ENCODE measurements around the gene PRSS58. TPM values are rescaled to one million over a fixed set of nuclear protein-coding genes. Genes with fewer than 3 reads are reported as not detected.

Gene PRSS58
- total RNA-seq, 4 donors from 2014 or later, result not detected

DNA sequence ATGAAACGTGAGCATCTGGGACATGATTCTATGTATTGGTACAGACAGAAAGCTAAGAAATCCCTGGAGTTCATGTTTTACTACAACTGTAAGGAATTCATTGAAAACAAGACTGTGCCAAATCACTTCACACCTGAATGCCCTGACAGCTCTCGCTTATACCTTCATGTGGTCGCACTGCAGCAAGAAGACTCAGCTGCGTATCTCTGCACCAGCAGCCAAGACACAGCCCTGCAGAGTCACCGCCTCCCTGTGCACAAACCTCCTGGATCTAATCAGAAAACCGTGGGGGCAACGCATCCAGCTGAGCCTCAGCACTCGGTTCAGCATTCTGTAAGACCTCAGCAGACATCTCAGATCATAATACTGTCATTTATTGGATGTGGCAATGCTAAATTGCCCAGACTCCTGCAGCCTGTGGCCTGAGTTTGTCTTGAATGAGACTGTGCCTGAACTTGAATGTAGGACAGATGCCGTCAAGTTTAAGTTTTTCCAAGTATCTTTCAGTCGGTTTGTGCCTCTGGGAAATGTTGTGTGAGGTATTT is 41.5 kb upstream of the PRSS58 start:
- DNase-seq (ENCODE audit: low spot score), result no peak
- no peak for ATAC-seq (ENCODE audit: low FRiP score)

DNA sequence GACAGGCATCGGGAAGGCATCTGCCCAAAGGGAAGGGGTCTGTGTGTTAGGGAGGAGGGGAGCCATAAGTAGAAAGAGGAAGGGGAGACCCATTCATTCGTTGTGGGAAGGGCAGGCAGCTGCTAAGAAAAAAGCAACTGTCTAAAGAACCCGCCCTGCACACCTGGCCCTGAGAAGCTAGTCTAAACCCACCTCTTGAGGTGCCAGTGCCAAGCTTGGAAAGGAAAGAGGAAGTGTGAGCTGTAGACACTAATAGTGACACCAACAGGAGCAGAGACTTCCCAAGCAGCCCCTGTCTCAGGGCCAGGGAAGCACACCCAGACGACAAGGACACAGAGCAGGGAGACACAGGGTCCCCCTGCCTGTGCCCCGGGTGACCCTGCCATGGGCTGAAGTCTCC is 40.8 kb upstream of the PRSS58 start:
- no peak for ATAC-seq (ENCODE audit: low FRiP score)
- TF ChIP-seq, protein P1, sequence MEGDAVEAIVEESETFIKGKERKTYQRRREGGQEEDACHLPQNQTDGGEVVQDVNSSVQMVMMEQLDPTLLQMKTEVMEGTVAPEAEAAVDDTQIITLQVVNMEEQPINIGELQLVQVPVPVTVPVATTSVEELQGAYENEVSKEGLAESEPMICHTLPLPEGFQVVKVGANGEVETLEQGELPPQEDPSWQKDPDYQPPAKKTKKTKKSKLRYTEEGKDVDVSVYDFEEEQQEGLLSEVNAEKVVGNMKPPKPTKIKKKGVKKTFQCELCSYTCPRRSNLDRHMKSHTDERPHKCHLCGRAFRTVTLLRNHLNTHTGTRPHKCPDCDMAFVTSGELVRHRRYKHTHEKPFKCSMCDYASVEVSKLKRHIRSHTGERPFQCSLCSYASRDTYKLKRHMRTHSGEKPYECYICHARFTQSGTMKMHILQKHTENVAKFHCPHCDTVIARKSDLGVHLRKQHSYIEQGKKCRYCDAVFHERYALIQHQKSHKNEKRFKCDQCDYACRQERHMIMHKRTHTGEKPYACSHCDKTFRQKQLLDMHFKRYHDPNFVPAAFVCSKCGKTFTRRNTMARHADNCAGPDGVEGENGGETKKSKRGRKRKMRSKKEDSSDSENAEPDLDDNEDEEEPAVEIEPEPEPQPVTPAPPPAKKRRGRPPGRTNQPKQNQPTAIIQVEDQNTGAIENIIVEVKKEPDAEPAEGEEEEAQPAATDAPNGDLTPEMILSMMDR (IDR thresholded peaks at IDR 0.05), result no peak
- no peak for DNase-seq (ENCODE audit: low spot score)

More for the DNA sequence above, 41.5 kb upstream of the PRSS58 start:
- TF ChIP-seq, protein P1 (IDR thresholded peaks at IDR 0.05), result no peak

DNA sequence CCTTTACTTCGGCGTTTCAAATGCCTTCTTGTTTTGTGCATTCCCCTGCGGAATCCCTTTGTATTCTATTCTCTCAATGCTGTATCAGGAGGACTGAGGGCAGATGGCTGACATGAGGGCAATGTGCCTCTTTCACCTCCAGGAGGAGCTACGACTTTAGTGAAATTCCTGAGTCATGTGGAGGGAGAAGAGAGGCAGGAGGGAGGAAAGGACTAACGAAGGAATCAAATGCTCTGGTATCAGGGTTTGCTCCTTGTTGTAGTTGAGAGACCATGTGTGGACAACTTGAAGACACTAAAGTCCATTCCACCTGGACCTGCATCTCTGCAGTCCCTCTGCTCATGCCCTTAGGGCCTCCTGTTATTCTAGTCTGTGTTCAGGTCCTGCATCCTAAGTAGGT is 40.2 kb upstream of the PRSS58 start:
- no peak for ATAC-seq (ENCODE audit: low FRiP score)
- TF ChIP-seq, protein P1 (IDR thresholded peaks at IDR 0.05), result no peak
- no peak for DNase-seq (ENCODE audit: low spot score)

DNA sequence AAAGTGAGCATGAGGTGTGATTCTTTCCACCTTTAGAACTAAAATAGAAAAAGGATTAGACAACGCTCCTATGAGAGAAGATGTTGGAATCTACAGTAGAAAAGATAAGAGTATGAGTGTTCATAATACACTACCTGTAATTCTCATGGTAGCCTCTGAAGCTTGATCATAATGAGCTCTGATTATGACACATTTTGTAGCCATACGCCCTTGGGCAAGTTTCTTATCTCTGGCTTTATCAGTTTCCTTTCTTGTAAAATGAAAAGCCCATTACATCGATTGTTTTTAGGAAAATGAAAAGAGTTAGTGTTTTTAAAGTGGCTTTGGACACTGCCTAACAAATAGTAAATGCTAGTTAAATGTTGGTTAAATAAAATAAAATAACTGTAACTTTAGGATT is 22.4 kb upstream of the PRSS58 start:
- no peak for ATAC-seq (ENCODE audit: low FRiP score)
- no peak for DNase-seq (ENCODE audit: low spot score)
- TF ChIP-seq, protein P1 (IDR thresholded peaks at IDR 0.05), result no peak

DNA sequence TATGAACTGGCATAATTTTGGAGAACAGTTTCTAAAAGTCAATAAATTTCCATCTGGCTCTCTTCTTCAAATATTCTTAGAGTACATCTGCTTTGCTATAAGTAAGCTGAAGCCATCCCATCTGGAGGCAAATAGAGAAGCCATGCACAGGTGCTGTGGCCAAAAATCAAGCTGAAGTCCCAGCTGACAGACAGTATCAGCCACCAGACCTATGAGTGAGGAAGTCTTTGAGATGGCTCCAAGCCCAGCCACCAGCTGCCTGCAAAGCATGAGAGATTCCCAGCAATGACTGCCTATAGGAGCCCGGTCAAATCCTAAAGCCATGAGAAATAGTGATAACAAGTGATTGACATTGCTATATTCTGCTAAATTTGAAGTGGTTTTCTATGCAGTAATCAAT is 21.7 kb upstream of the PRSS58 start:
- DNase-seq (ENCODE audit: low spot score) (no peak), ATAC-seq (ENCODE audit: low FRiP score) (no peak)
- TF ChIP-seq, protein P1 (IDR thresholded peaks at IDR 0.05), result no peak

DNA sequence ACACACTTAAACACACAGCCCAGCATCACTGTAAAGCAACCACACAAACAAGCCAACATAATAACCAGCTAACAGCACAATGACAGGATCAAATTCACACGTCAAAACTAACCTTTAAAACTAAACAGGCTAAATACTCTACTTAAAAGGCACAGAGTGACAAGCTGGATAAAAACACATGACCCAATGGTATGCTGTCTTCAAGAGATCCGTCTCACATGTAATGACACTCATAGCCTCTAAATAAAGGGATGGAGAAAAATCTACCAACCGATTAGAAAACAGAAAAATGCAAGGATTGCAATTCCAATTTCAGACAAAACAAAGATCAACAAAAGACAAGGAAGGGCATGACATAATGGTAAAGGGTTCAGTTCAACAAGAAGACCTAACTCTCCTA is 17.2 kb upstream of the PRSS58 start:
- TF ChIP-seq, protein P1 (IDR thresholded peaks at IDR 0.05), result no peak
- DNase-seq (ENCODE audit: low spot score) (no peak), ATAC-seq (ENCODE audit: low FRiP score) (no peak)

GRCh38 chr7:142272841-142273240 is 15.0 kb upstream of the PRSS58 start:
- ATAC-seq (ENCODE audit: low FRiP score) (no peak), DNase-seq (ENCODE audit: low spot score) (no peak)
- TF ChIP-seq, protein P1 (IDR thresholded peaks at IDR 0.05), result no peak
